Smooth muscle cell (in vitro differentiated cells): ENCODE measurements around the gene FGD6. TPM values are rescaled to one million over a fixed set of nuclear protein-coding genes. Genes with fewer than 3 reads are reported as not detected.
A peak's percentile ranks its signal among the peaks of the same experiment; 100 is the strongest.

Experiments
- DNase-seq: peaks from one replicate; lab custom pipeline; 2025; ENCODE audit not compliant: unreplicated experiment; lab: John Stamatoyannopoulos, UW
- H2AFZ ChIP-seq: fragments of 200-600 bp; sonication (generic); 2 replicates; pipeline ENCODE4 v1.6.0; 2016; ENCODE audit warnings: antibody characterized with exemption, low read depth, mild to moderate bottlenecking
- H3F3A ChIP-seq: fragments of 200-600 bp; sonication (generic); 2 replicates; pipeline ENCODE4 v1.6.0; 2017; ENCODE audit warnings: antibody characterized with exemption, low read depth
- H3K27ac ChIP-seq: fragments of 200-600 bp; sonication (generic); 2 replicates; pipeline ENCODE4 v1.5.1; 2016; ENCODE audit warnings: low read depth, mild to moderate bottlenecking
- H3K27me3 ChIP-seq: fragments of 200-600 bp; sonication (generic); 2 replicates; pipeline ENCODE4 v1.6.1; 2016; ENCODE audit warnings: low read depth, mild to moderate bottlenecking
- H3K36me3 ChIP-seq: fragments of 200-600 bp; sonication (generic); 2 replicates; pipeline ENCODE4 v1.5.1; 2016; ENCODE audit warnings: low read depth
- H3K4me1 ChIP-seq: fragments of 200-600 bp; sonication (generic); 2 replicates; pipeline ENCODE4 v1.5.1; 2016; ENCODE audit warnings: low read depth
- H3K4me2 ChIP-seq: fragments of 200-600 bp; sonication (generic); 2 replicates; pipeline ENCODE4 v1.6.0; 2016; ENCODE audit warnings: mild to moderate bottlenecking
- H3K4me3 ChIP-seq: fragments of 200-600 bp; sonication (generic); 2 replicates; pipeline ENCODE4 v1.5.1; 2016; ENCODE audit warnings: mild to moderate bottlenecking
- H3K79me2 ChIP-seq: fragments of 200-600 bp; sonication (generic); 2 replicates; pipeline ENCODE4 v1.6.0; 2016; ENCODE audit warnings: low read depth, mild to moderate bottlenecking
- H3K9ac ChIP-seq: fragments of 200-600 bp; sonication (generic); 2 replicates; pipeline ENCODE4 v1.6.0; 2016; ENCODE audit warnings: low read depth
- H3K9me3 ChIP-seq: fragments of 200-600 bp; sonication (generic); replicated peaks from 2 replicates; pipeline ENCODE4 v1.5.1; 2016; ENCODE audit warnings: low read depth
- H4K20me1 ChIP-seq: fragments of 200-600 bp; sonication (generic); 2 replicates; pipeline ENCODE4 v1.6.0; 2016; ENCODE audit warnings: low read depth
- WGBS: methylation state at CpG from one replicate; pipeline ENCODE4 v1.1.7; 2016; ENCODE audit warnings: low lambda C conversion rate; 5-methylcytosine and 5-hydroxymethylcytosine counted together
- polyA plus RNA-seq: library from polyadenylated mRNA; unstranded; fragments of >200 nt; fragmentation: Nextera tagmentation; extraction: Ambion mirVana; gene quantifications from 2 replicates; pipeline ENCODE4 v1.2.1, GENCODE V29; 2016
- total RNA-seq: library from RNA; depleted of rRNA; stranded (reverse); fragments of >200 nt; gene quantifications from 2 replicates; pipeline ENCODE4 v1.2.3, GENCODE V29; 2014
- TF ChIP-seq, protein P1 (sequence below): fragments of 200-600 bp; sonication (generic); IDR thresholded peaks from 2 replicates; pipeline ENCODE4 v1.5.1; 2017; ENCODE audit warnings: borderline replicate concordance, mild to moderate bottlenecking, antibody characterized with exemption; ENCODE audit not compliant: insufficient read depth, poor library complexity, severe bottlenecking

FGD6 gene
- total and polyA plus RNA-seq, 2 experiments from 2014 or later = 2.5 to 7.7 TPM

DNA sequence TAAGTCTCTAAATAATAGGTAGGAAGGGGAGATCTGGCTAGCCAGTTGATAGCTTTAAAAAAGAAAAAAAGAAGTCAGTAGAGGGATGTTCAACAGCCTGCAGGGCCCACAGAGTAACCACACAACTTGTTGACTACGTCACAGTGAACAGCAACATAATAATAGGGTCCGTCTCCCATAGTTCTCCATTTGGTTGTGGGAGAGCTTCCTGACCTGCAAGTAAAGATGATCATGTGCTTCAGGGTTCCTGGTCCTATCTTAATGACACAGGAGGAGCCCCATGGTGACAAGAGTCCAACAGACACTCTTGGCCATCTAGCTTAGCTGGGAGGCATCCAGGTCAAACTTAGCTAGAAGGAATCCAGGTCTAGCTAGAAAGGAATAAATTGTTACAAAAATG lies 36.2 kb downstream of the FGD6 start:
- H2AFZ ChIP-seq = no peak overlapping the region
- H3F3A ChIP-seq = peaks cover 9% of the 10 kb centered on the region
- H4K20me1 ChIP-seq = no peaks in the 10 kb centered on the region
- H3K9ac ChIP-seq = no peak overlapping the region
- TF ChIP-seq, protein P1, sequence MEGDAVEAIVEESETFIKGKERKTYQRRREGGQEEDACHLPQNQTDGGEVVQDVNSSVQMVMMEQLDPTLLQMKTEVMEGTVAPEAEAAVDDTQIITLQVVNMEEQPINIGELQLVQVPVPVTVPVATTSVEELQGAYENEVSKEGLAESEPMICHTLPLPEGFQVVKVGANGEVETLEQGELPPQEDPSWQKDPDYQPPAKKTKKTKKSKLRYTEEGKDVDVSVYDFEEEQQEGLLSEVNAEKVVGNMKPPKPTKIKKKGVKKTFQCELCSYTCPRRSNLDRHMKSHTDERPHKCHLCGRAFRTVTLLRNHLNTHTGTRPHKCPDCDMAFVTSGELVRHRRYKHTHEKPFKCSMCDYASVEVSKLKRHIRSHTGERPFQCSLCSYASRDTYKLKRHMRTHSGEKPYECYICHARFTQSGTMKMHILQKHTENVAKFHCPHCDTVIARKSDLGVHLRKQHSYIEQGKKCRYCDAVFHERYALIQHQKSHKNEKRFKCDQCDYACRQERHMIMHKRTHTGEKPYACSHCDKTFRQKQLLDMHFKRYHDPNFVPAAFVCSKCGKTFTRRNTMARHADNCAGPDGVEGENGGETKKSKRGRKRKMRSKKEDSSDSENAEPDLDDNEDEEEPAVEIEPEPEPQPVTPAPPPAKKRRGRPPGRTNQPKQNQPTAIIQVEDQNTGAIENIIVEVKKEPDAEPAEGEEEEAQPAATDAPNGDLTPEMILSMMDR = no peak
- H3K9me3 ChIP-seq = no peaks in the 10 kb centered on the region
- DNase-seq = no peak
- peaks cover 12% of the 10 kb centered on the region for H3K4me1 ChIP-seq
- H3K4me2 ChIP-seq = no peak overlapping the region
- peak overlapping the region; percentile 25 for H3K27ac ChIP-seq
- WGBS = 78% methylated on average over 2 of the region's 2 CpGs
- H3K4me3 ChIP-seq = no peak overlapping the region
- no peaks in the 10 kb centered on the region for H3K27me3 ChIP-seq
- no peaks in the 10 kb centered on the region for H3K36me3 ChIP-seq
- H3K79me2 ChIP-seq = peaks cover 2% of the 10 kb centered on the region

- H3K27ac ChIP-seq = peak overlapping the region; percentile 85
- peaks cover 10% of the 10 kb centered on the region for H3F3A ChIP-seq
- 30% methylated on average over 5 of the region's 5 CpGs for WGBS
- peak overlapping the region; percentile 40 for H3K9ac ChIP-seq
- H3K4me3 ChIP-seq = no peak overlapping the region
- H3K4me1 ChIP-seq = peaks cover 12% of the 10 kb centered on the region
- TF ChIP-seq, protein P1 = no peak
- peak overlapping the region; percentile 37 for H3K4me2 ChIP-seq
- H3K36me3 ChIP-seq = no peaks in the 10 kb centered on the region
- H3K27me3 ChIP-seq = no peaks in the 10 kb centered on the region
- no peak overlapping the region for H2AFZ ChIP-seq
- DNase-seq = no peak
- no peaks in the 10 kb centered on the region for H3K9me3 ChIP-seq
- peaks cover 7% of the 10 kb centered on the region for H3K79me2 ChIP-seq
- H4K20me1 ChIP-seq = no peaks in the 10 kb centered on the region
Measured at GRCh38 chr12:95179011-95179410, 38.3 kb downstream of the FGD6 start.

- Histone ChIP-seq H3K9me3 (no peaks in the 10 kb centered on the region), H2AFZ (no peak overlapping the region), H4K20me1 (no peaks in the 10 kb centered on the region), H3F3A (peaks cover 12% of the 10 kb centered on the region), H3K36me3 (no peaks in the 10 kb centered on the region), H3K79me2 (peaks cover 7% of the 10 kb centered on the region), H3K4me2 (peak overlapping the region; percentile 37), H3K9ac (no peak overlapping the region), H3K4me1 (peaks cover 12% of the 10 kb centered on the region), H3K4me3 (no peak overlapping the region), H3K27ac (peak overlapping the region; percentile 85), H3K27me3 (no peaks in the 10 kb centered on the region)
- DNase-seq = no peak
- WGBS = 76% methylated on average over 4 of the region's 4 CpGs
- TF ChIP-seq, protein P1 = no peak
Measured at GRCh38 chr12:95178136-95178535, 39.1 kb downstream of the FGD6 start.

GRCh38 chr12:95177201-95177768 lies 40.0 kb downstream of the FGD6 start:
- DNase-seq = no peak
- Histone ChIP-seq H3K36me3 (no peaks in the 10 kb centered on the region), H3F3A (peaks cover 14% of the 10 kb centered on the region), H3K9me3 (no peaks in the 10 kb centered on the region), H4K20me1 (no peaks in the 10 kb centered on the region), H3K4me3 (no peak overlapping the region), H3K9ac (no peak overlapping the region), H3K4me1 (peaks cover 12% of the 10 kb centered on the region), H3K27ac (peak overlapping the region; percentile 85), H3K79me2 (peaks cover 7% of the 10 kb centered on the region), H3K4me2 (peak overlapping the region; percentile 48), H3K27me3 (no peaks in the 10 kb centered on the region), H2AFZ (no peak overlapping the region)
- 42% methylated on average over 2 of the region's 2 CpGs for WGBS
- TF ChIP-seq, protein P1 = no peak
